Measurements from ENCODE around the gene DCAF10.
"Not testable (repeated sequence)": the region's sequence is repeated elsewhere in the genome, so short reads cannot be mapped to it uniquely, and the experiment has no call there.

DCAF10 gene

DNA sequence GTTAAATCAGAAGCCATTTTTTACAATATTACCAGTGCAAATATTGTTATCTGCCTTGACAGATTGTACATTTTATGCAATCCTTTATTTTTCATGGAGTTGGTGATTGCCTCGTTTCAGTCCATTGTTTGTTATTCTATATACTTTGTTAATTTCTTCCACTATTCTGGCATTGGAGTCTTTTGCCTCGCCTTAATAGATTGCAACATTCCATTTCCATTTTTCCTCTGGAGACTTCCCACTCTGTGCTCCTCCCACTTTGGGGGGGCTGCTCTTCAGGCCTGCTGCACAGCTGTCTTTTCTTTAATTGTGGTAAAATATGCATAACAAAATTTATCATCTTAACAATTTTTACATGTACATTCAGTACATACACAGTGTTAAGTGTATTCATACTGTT, 4.4 kb upstream of the DCAF10 start:
- DNase-seq = no peak

DNA sequence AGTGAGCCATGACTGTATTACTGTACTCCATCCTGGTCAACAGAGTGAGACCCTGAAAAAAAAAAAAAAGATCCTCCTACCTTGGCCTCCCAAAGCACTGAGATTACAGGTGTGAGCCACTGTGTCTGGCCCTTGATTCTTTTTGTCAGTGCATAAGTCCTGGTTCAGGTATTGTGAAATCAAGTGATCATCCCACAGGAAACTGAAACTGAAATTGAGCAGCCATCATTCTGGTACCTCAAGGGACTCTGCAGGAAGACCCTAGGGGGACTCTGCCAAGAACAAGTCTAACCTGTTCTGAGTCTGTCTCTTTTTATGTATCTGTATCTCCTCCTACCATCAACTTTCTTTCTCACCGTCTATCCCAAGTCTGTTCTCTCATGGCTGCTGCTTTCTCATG, 1.9 kb upstream of the DCAF10 start:
- DNase-seq = no peak

DNA sequence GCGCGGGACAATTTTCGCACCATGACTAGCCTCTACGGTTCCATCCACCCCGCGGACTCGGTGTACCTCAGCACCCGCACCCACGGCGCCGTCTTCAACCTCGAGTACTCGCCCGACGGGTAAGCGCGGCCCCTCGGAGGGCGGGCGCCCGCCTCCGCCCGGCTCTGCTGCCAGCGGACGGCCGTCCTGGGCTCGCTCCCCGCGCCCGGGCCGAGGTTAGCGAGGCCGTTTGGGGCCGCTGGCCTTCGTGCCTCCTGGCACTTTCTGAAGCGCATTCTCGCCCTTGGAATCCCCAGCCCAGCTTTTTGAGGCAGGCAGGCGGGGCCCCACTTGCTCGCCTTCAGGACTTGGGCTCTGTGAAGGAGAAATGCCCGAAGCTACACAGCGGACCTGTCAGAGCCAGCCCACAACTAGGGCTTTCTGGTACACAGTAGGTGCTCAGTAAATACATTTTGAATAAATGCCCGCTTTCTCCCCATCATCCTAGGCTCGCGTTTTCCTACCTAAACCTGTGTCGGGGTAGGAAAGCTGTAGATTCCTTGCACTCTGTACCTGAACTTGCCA, 772 bp downstream of the DCAF10 start:
- no peak for DNase-seq

DNA sequence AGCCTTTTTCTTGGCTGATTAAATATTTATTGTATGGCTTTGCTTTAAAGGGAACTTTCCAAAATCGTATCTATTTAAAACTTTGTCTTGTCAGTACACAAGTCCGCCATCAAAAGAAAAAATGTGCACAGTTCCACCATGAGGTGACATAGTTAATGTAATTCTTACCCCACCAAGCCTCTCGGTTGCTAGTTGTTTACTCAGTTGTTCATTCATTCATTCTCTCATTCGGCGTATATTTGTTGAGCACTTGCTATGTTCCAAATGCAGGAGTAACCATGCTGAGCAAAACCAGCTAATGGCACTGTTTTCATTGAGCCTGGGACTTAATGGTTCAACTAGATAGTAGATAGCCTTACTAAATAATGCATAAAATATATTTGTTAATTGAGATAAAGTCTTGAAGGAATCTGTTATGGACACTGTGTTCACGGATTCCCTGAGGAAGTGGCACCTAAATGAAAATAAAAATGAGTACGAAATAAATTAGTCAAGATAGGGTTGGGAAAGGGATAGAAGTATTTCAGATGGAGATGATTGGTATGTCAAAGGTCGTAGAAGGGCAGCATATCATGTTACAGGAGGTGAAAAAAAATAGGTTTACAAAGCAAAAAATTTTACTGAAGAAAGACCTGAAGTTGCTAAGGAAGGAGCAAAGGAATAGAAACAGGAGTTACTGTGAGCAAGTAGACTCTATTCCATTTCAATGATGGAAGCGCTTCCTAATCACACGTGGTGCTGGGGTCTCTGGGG, 1.5 kb downstream of the DCAF10 start:
- no peak for DNase-seq

DNA sequence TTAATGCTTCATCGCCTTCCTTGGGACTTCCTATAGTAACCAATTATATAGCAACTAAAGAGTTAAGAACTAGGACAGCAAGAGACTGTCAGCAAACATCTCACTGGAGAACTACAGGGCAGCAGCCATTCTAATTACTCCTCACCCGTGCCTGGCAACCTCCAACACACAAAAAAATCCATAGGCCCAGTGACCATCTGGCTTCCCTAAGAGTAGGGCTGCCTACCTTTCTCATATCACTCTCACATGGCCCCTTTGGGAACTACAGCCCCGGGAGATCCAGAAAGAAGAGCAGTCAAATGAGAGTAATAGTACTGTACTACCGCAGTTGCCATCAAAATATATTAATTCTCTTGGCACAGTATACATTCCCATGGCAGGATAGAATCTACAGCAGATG, 5.7 kb downstream of the DCAF10 start:
- DNase-seq = no peak

DNA sequence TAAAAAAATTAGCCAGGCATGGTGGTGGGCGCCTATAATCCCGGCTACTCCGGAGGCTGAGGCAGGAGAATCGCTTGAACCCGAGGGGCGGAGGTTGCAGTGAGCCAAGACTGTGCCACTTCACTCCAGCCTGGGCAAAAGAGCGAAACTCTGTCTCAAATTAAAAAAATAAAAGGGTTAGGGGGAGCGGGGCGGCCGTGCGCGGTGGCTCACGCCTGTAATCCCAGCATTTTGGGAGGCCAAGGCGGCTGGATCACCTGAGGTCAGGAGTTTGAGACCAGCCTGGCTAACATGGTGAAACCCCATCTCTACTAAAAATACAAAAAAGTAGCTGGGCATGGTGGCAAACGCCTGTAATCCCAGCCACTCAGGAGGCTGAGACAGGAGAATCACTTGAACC, 9.1 kb downstream of the DCAF10 start:
- DNase-seq = not testable (repeated sequence)

DNA sequence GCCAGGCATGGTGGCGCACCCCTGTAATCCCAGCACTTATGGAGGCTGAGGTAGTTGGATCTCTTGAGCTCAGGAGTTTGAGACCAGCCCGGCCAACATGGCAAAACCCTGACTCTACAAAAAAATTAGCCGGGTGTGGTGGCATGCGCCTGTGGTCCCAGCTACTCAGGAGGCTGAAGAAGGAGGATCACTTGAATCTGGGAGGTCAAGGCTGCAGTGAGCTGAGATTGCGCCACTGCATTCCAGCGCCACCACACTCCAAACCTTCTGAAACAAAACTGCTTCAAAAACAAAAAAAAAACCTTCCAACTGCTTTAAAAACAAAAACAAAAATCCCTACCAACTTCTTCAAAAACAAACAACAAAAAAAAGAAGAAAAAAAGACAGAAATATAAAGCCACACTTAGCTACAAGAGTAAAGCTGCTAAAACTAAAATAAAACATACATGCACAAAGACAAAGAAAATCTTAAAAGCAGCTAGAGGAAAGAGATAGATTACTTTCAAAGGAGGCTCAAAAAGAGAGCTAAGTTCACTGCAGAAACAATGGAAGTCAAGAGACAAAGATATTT, 11.4 kb downstream of the DCAF10 start:
- no peak for DNase-seq

DNA sequence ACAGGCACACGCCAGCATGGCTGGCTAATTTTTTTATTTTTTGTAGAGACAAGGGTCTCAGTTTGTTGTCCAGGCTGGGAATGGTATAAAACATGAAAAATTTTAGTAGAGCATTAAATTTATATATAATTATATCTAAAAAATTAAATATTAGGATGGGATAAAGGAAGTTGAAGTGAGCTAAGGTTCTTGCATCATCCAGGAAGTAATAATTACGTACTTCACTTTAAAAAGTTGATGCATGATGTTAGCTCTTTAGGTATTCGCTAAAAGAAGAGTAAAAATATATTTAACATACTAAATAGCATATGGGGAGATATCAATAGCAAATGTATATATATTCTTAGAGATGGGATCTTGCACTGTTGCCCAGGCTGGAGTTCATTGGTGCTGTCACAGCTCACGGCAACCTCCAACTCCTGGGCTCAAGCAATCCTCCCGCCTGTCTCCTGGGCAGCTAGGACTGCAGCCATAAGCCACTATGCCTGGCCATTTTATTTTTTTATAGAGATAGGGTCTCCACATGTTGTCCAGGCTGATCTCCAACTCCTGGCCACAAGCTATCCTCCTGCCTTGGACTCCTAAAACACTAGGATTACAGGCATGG, 12.3 kb downstream of the DCAF10 start:
- DNase-seq = no peak

DNA sequence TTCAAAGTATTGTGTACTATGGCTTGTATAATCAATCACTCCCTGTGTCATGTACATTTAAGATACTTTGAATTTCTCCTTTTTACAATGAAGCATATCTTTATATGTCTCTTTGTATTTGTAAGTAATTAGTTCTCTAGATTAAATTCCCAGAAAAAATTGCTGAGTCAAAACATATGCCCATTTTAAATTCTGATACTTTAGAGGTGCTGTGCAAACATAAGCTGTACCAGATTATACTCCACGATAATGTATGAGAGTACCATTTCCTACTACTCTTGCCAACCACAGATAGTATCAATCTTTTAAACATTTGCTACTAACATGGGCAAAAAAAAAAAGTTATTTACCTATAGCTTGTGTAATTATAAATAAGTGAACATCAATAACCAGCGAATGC, 18.3 kb downstream of the DCAF10 start:
- DNase-seq = no peak

DNA sequence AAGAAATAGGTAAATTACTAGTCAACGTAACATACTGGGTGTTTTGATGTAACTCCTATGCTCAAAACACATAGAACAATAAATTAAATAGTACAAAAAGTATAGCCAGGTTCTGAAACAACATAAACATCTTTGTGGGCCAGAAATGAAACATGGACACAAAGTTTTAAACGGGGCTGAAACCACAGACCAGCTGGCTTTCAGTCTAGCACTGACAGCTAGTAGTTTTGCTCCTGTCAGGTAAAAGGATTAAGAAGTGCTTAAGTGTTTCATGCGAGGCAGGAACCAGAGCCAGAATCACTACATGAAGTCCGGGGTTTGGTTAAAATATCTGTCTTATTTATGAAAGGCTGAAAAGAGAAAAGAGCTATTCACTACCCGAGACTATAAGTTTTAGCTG, 19.5 kb downstream of the DCAF10 start:
- no peak for DNase-seq

DNA sequence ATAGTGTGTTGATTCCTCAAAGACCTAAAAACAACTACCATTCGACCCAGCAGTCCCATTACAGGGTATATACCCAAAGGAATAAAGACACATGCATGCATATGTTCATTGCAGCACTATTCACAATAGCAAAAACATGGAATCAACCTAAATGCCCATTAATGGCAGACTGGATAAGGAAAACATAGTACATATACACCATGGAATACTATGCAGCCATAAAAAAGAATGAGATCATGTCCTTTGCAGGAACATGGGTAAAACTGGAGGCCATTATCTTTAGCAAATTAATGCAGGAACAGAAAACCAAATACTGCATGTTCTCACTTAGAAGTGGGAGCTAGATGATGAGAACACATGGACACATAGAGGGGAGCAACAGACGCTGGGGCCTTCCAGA, 24.6 kb downstream of the DCAF10 start:
- not testable (repeated sequence) for DNase-seq

DNA sequence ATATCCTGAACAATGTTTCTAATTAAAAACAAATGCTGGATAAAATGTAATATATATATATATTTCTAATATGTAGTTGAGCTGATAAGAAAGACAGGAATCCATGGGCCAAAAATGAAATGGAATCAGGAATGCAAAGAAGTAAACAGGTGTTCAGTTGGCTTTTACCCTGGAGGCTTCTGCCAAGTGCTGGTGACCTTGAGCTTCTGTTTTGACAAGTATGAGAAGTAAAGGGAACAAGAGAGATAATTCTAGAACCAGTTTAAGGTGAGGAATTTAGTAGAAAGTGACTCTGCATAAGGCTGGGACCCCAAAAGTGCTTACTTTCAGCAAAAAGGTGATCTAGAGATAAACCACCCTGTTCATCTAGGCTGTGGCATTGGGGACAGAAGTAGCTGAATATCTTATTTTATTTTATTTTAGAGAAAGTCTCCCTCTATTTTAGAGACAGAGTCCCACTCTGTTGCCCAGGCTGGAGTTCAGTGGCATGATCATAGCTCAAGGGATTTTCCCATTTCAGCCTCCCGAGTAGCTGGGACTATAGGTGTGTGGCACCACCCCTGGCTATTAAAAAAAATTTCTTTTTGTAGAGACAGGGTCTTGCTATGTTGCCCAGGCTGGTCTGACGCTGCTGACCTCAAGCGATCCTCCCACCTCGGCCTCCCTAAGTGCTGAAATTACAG, 27.0 kb downstream of the DCAF10 start:
- no peak for DNase-seq

DNA sequence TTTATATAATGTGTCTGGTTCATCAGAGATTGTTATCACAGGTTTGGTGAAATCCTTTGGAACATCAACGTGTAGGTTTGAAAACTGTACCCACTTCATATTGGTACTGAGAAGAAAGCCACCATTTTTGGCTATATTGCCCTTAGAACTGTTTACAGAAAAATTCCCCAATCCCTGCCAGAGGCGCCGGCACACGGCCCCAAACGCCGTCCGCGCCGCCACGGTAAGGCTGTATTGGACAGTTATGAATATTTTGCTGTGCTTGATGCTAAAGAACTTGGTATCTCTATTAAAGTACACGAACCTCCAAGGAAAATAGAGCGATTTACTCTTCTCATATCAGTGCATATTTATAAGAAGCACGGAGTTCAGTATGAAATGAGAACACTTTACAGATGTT, 35.2 kb downstream of the DCAF10 start:
- no peak for DNase-seq

DNA sequence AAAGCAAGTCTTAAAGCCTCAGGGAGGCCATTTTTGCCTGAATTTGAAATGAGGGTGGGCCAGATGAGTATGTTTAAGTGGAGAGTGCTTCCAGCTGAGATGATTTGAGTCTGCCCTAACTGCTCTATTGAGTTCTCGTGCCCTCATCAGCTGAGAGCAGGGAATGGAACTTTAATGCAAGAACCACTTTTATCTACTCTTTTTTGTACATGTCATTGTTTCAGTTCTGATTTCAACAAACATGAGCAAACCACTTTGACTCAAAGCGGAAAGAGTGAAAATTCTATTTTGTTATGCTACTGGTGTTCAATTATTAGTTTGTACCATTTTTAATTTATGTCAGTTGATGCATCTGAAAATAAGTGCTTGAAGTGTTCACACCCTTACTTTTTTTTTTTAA, 35.8 kb downstream of the DCAF10 start:
- no peak for DNase-seq

DNA sequence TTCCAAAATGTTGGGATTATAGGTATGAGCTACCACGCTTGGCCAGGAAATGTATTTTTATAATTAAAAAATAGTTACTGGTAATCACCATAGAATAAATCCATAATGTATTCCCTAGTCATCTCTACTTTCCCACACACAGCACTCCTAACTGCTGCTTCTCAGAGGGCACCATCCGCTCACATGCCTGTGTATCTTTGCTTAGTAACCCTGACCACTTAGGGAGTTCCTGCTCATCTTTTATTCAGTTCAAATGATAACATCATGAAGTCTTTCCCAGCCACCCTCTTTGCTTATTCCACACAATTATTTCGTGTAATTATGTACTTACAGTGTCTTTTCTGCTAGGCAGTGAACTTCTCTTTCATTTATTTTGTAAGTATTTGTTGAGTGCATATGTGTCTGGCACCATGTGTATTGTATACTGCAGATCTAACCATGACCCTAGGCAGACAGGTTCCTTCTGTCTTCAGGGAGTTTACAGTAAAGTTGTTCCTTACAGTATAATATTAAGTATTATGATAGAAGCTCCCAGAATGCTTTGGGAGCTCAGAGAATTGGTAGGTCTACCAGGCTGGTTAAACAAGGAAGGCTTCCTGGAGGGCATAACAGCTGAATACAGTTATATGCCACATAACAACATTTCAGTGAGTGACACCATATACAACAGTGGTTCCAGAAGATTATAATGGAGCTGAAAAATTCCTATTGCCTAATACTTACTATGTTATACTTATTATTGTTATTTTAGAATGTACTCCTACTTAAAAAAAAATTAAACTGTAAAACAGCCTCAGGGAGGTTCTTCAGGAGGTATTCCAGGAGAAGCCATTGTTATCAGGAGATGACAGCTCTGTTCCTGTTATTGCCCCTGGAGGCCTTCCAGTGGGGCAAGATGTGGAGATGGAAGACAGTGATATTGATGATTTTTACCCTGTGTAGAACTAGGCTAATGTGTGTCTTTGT, 39.2 kb downstream of the DCAF10 start:
- DNase-seq = no peak

DNA sequence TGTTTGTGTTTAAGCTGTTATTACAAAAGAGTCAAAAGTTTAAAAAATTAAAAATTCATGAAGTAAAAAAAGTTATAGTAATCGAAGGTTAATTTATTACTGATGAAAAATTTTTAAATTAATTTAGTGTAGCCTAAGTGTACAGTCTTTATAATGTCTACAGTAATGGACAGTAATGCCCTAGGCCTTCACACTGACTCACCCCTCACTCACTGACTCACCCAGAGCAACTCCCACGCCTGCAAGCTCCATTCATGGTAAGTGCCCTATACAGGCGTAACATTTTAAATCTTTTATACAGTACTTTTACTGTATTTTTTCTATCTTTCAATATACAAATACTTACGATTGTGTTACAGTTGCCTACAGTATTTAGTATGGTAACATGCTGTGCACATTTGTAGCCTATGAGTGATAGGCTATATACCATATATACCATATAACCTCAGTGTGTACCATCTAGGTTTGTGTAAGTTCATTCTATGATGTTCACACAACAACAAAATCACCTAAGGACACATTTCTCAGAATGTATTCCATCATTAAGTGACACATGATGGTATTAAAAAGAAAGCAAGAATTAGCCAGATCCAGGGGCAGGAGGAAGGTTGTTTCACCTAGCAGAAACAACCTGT, 40.1 kb downstream of the DCAF10 start:
- no peak for DNase-seq

DNA sequence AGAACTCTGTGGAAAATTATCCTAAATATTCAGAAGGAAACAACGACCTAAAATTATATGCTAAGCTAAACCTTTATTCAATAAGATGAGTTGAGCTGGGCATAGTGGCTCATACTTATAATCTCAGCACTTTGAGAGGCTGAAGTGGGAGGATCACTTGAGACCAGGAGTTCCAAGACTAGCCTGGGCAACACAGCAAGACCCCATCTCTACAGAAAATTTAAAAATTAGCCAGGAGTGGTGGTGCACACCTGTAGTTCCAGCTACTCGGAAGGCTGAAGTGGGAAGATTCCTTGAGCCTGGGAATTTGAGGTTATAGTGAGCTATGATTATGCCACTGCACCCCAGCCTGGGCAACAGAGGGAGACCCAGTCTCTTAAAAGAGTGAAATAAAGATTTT, 51.6 kb downstream of the DCAF10 start:
- DNase-seq = no peak

DNA sequence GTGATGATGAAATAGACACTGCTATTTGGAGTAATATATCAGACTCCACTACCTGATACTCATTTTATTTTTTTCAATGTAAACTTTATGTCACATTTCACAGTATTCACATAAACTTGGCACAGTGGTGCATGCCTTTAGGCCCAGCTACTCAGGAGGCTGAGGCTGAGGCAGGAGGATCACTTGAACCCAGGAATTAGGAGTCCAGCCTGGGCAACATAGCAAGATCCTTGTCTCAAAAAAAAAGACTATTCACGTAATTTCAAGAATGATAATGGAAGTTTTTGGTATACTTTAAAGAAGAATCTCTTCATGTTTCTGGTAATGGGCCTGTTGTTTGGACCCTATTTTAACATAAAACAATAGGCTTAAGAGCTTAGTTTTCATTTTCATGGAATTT, 56.0 kb downstream of the DCAF10 start:
- DNase-seq = no peak

DNA sequence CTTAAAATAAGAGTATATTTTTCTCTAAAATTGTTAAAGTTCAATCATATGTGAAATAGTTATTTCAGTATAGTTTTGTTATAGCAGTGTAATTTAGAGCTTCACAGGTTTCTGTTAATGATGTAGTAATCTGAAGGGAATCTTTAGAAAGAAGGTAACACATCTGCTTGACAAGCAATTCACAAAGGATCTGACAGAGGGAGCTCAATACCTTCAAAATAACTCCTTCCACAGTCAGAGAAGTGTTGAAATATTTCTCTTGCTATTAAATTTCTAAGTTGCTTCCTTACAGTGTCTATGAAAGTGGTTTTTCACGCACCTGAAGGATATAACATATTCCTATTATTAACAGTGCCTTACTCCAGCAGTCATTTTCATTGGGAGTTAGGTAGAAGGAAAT, 58.4 kb downstream of the DCAF10 start:
- no peak for DNase-seq

DNA sequence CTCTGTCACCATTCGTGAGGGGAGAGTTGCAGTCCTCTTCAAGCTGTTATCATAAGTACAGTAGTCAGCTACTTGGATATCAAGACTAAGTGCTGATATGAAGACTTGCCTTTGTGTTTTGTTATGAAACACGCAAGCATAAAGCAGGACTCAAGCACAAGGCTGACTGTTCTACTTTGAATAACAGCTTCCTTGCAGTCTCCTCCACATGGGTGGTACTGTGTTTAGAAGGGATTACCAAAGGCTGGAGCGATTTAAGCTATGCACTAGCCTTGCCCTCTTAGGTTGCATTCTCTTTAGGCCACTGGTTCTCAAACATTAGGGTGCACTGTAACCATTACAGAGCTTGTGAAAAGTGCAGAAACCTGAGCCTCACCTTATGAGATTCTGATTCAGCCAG, 61.9 kb downstream of the DCAF10 start:
- DNase-seq = no peak

DNA sequence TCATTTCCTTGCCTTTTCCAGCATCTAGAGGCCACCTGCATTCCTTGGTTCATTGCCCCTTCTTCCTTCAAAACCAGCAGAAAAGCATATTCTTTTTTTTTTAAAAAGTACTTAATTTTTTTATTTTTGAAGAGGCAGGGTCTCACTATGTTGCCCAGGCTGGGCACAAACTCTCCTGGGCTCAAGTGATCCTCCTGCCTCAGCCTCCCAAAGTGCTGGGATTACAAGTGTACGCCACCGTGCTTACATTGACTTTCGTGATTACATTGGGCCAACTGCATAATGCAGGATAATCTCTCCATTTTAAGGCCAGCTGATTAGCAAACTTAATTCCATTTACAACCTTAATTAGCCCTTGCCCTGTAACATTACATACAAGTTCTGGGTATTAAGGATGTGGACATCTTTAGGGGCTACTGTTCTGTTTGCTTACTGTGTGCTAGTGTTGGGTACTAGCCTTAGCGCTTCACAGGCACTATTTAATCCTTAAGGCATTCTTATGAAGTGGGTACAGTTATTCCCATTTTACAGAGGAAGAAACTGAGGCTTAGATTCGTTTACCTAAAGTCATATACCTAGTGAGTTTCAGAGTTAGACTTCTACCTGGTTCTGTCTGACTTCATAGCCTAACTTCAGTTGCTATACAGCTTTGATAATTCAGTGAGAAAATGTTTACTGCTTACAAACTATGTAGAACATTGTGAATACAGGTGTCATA, 69.6 kb downstream of the DCAF10 start:
- no peak for DNase-seq

All from DMS79 treated with DMSO at 0.1 percent for 48 hours (cell line).